ENCODE results near the gene KCNQ2.

- no peak for TF ChIP-seq GATA3 (IDR thresholded peaks at IDR 0.05; ENCODE audit: low read depth, low read length)
- TF ChIP-seq GATA2 (IDR thresholded peaks at IDR 0.05; ENCODE audit: low read depth, low read length), result no peak
Observed at GRCh38 chr20:63445075-63445734, 27.2 kb downstream of the KCNQ2 start.
